Fibroblast of skin of right biceps (primary cell): ENCODE results near the gene TMEM8B.
"Not testable (repeated sequence)": the region's sequence is repeated elsewhere in the genome, so short reads cannot be mapped to it uniquely, and the experiment has no call there.

Source experiments
- DNase-seq: peaks from one replicate; pipeline ENCODE4 v3.0.0-alpha.2; 2013

Gene TMEM8B

GRCh38 chr9:35869621-35870216 is 40.7 kb downstream of the TMEM8B start:
- DNase-seq: no peak

- no peak for DNase-seq
Measured at GRCh38 chr9:35870351-35870923, 41.4 kb downstream of the TMEM8B start, which contains the start of gene OR13J1. Gene OR13J1, minus strand, starts transcription at chr9:35870401. Its CDS starts 0 bp downstream, at chr9:35870401.

- no peak for DNase-seq
Measured at GRCh38 chr9:35871545-35871944, 42.5 kb downstream of the TMEM8B start.

GRCh38 chr9:35872505-35872904 is 43.5 kb downstream of the TMEM8B start:
- no peak for DNase-seq

GRCh38 chr9:35882263-35882848 is 53.3 kb downstream of the TMEM8B start:
- peak; percentile 69 for DNase-seq

GRCh38 chr9:35882996-35883395 is 54.0 kb downstream of the TMEM8B start:
- peak; percentile 23 for DNase-seq

GRCh38 chr9:35884908-35885307 is 55.9 kb downstream of the TMEM8B start:
- DNase-seq: not testable (repeated sequence)

- no peak for DNase-seq
Measured at GRCh38 chr9:35891646-35892045, 62.6 kb downstream of the TMEM8B start.

- DNase-seq: no peak
Measured at GRCh38 chr9:35892051-35892450, 63.0 kb downstream of the TMEM8B start.

GRCh38 chr9:35896570-35896969 is 67.5 kb downstream of the TMEM8B start:
- no peak for DNase-seq

GRCh38 chr9:35897376-35898099 is 68.5 kb downstream of the TMEM8B start:
- not testable (repeated sequence) for DNase-seq

GRCh38 chr9:35898337-35898736 is 69.3 kb downstream of the TMEM8B start:
- DNase-seq: no peak

- DNase-seq: no peak
Measured at GRCh38 chr9:35899021-35899420, 70.0 kb downstream of the TMEM8B start.

- peak; percentile 62 for DNase-seq
Measured at GRCh38 chr9:35903049-35903448, 74.0 kb downstream of the TMEM8B start.

- no peak for DNase-seq
Measured at GRCh38 chr9:35904338-35904737, 75.3 kb downstream of the TMEM8B start.

GRCh38 chr9:35905051-35905781 is 76.2 kb downstream of the TMEM8B start:
- peak; percentile 70 for DNase-seq

- DNase-seq: peak; percentile 93
Measured at GRCh38 chr9:35905912-35906679, 77.1 kb downstream of the TMEM8B start, which contains the start of gene HRCT1. Gene HRCT1, plus strand, starts transcription at chr9:35906202. Its CDS starts 86 bp downstream, at chr9:35906288.

GRCh38 chr9:35906923-35907699 is 78.1 kb downstream of the TMEM8B start:
- peak; percentile 84 for DNase-seq

- DNase-seq: peak; percentile 98
Measured at GRCh38 chr9:35907711-35908503, 78.9 kb downstream of the TMEM8B start.

GRCh38 chr9:35908504-35909125 is 79.6 kb downstream of the TMEM8B start:
- no peak for DNase-seq
